Measurements from ENCODE around the gene NFE2L2.

GRCh38 chr2:177303939-177304338, 39.4 kb upstream of the NFE2L2 start:
- TF ChIP-seq CTCF (IDR thresholded peaks at IDR 0.05) (no peak), POLR2A (IDR thresholded peaks at IDR 0.05) (no peak), POLR2AphosphoS5 (IDR thresholded peaks at IDR 0.05) (no peak), EP300 (IDR thresholded peaks at IDR 0.05) (no peak)

Data from upper lobe of left lung (tissue), 4 donors.